Activated CD8-positive, alpha-beta memory T cell treated with anti-CD3 and anti-CD28 coated beads, Interleukin-2, amount 50 U/mL, for 48 hours (primary cell): Measurements from ENCODE around the gene MAP2K5.

Experiments
- DNase-seq: peaks from one replicate; pipeline ENCODE4 v3.0.0-alpha.2; 2020

Gene MAP2K5

GRCh38 chr15:67828969-67829646, 286.6 kb downstream of the MAP2K5 start:
- DNase-seq: no peak

DNA sequence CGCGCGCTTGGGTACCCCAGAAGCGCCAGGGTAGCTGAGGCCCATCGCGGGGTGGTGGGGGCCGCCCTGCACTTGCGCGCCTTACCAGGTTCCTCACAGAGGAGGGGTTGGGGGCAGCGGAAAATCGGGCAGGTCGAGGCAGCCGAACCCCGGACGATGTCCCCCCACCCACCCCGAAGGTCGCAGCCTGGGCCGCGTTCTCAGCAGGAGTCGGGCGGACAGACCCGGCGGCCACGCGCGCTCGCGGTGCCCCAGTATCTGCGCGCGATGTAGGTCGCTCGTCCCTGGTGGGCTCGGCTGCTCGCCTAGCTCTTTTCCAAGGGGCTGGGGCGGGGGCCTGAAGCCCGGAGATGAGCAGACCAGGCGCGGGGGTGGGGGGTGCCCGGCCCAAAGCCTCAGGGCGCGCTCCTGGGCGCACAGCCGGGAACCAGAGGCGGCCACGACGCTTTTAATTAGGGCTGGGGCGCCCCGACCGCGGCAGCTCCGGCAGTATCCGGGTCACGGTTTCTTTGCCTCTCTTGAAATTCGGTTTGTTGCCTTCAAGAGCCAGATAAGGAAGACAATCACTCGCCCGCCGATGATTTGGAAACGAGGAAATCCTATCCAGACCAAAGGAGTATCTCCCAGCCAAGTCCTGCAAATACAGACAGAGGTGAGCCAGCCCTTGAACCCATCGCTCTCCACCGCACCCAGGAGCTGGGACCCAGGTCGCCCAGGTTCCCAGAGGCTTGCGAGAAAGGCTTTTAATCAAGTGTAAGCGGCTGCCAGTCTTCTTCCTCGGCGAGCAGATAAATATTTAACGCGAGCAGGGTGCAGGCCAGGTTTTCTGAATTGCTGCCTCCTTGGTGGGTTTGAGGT, 287.4 kb downstream of the MAP2K5 start:
- DNase-seq: no peak

GRCh38 chr15:67831363-67831762, 288.9 kb downstream of the MAP2K5 start:
- no peak for DNase-seq

DNA sequence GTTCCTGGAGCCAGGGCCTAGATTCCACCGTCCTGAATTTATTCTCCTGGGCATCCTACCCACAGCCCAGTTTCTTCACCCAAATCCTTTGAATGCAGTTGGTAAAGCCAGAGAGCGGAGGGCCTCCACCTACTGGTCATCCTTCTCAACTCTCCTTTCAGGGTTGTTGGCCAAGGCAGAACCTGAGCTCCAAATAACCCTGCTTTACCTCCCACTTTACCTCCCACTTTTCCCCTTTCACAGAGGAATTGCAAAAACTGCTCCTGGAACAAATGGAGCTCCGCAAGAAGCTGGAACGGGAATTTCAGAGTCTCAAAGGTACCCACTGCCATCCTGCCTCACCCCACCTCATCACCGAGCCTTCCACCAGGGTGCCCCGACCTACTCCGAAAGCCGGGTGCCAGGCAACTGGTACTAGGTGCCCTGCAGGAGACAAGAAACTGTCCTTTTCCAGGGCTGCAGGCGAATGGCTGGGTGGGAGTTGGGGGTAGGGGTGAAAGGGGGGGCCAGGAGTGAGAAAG, 289.6 kb downstream of the MAP2K5 start:
- DNase-seq: no peak

DNA sequence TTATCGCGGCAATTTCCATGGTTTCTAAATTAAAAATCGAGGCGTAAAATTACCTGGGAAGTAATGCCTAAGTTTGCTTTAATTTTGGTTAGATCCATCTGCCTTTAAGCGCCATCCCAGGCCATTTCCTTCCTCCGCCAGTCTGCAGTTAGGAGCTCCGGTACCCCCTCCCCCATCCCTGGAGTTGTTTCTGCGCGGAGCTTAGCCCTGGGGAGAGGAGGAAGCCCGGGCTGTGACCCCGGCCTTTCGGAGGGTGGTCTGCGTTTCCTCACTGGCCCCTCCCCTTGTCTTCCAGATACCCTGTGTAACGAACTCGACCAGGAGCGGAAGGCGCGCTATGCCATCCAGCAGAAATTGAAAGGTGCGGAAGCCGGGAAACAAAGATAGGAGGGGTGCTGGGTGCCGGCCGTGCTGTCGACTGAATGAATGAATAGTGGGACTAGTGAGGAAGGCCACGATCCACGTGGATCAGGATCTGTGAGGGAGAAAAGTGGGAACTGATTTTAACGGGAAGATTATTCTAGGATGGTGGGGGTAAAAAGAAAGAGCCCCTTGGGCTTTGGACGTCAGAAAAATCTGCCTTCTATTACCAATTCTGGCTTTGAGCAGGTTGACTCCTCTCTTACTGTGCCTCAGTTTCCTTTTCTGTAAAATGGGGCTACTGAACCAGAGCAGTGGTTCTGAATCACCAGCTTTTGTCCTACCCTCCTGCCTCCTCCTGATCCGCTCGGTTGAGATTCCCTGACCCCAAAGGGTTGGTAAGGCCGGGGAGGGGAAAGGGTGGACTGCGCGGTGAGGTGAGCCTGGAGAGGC, 290.6 kb downstream of the MAP2K5 start:
- DNase-seq: no peak

DNA sequence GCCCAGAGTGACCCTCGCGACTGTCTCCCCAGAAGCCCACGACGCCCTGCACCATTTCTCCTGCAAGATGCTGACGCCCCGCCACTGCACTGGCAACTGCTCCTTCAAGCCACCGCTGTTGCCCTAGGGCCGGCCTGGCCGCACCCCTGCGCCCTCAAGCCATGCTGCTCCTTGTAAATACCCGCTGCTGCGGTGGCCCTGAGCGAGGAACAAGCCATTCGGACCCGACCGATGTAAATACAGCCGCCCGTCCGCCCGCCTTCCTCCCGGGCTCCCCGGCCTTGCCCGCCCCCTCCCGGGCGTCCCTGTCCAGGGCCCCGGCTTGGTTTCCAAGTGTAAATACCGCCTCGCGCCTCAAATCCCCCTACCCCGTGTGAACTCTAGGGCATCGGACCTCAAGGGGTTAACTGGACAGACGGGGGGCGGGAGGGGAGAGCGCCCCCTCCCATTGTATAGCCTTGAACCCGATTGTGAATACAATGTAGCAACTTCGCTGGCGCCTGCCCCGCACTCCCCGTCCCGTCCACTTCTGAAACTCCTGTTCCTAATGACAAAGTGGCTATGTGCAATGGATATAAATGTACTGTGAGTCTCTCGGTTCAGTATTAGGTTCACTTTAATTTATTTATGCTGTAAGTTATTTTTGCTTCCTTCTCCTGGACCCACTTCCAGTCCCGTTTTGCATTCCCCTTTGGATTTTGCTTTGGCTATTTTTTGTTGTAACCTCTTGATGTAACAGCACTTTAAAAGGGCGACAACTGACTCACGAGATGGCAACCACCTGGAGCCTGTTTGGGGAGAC, 291.4 kb downstream of the MAP2K5 start:
- no peak for DNase-seq

- no peak for DNase-seq
Measured at GRCh38 chr15:67834581-67835296, 292.2 kb downstream of the MAP2K5 start.

- DNase-seq: no peak
Measured at GRCh38 chr15:67835297-67836133, 293.0 kb downstream of the MAP2K5 start.

DNA sequence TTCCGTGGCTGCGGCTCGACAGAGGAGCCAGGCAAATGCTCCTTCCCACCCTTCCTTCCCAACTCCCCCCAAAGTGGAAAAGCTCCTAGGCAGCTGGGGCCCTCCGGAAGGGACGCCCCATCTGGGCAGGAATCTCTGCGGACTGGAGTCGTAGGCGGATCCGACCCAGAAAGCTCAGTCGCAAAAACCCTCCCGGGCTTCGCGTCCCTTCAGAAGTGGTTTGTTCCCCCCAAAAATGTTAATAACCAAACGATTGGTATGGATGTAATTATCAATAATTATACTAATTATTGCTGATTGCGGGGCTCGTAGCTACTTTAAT, 293.6 kb downstream of the MAP2K5 start:
- DNase-seq: no peak

DNA sequence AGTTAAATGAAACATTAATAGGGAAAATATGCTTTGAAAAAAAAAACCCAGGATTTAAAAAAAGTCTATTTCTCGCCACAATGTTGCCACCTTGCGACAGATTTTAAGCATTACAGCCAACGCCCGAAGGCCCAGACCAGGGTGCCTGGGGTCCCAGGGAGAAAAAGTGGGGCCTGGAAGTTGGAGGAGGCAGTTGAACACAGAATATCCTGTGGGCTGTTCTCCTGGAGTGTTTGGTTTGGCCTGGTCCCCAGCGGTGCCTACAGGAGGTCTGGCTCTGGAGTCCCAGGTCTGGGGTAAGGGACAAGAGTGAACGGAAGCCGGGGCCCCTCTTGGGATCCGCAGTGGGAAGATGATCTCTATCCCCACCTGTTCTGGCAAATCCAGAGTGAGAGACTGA, 294.0 kb downstream of the MAP2K5 start:
- DNase-seq: no peak

DNA sequence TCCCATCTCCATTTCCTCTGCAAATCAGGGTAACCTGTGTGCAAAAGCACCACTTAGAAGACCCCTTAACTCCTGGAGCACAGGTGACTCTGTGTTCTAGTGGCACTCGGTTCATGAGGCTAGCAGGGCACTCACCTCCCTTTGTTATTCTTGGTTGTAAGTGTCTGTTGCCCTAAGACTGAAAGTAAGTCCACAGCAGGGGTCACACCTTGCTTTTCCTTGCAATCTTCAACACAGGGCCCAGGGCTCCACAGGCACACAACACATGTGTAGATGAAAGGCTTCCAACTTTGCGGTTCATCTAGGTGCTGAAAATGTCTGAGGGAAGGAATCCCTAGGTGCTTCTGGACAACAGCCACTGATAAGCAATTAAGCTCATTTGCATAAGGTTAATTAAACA, 294.5 kb downstream of the MAP2K5 start:
- no peak for DNase-seq

GRCh38 chr15:67838789-67839332, 296.4 kb downstream of the MAP2K5 start:
- no peak for DNase-seq

DNA sequence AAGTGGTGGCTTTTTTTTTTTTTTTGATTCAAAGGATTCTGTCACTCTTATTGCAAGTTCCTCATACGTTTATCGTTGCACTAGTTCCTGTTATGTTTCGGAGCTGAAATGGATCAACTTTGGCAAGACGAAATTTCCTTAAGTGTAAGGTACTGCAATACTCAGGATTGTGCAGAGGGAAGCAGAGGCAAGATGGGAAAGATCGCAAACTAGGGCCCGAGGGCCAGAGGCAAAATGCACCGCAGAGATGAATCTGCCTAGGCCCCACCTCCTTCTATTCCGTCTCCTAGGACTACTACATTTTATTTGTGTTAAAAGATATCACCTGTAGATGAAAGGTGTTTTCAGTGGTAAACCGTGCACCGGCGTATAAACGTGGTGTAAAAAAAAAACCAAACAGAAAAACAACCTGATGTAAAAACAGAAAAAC, 297.0 kb downstream of the MAP2K5 start:
- DNase-seq: no peak

GRCh38 chr15:67839929-67840748, 297.6 kb downstream of the MAP2K5 start, which contains the start of gene RNU6-1:
Gene RNU6-1, minus strand, starts transcription at chr15:67840045.
- DNase-seq: peak; percentile 96

DNA sequence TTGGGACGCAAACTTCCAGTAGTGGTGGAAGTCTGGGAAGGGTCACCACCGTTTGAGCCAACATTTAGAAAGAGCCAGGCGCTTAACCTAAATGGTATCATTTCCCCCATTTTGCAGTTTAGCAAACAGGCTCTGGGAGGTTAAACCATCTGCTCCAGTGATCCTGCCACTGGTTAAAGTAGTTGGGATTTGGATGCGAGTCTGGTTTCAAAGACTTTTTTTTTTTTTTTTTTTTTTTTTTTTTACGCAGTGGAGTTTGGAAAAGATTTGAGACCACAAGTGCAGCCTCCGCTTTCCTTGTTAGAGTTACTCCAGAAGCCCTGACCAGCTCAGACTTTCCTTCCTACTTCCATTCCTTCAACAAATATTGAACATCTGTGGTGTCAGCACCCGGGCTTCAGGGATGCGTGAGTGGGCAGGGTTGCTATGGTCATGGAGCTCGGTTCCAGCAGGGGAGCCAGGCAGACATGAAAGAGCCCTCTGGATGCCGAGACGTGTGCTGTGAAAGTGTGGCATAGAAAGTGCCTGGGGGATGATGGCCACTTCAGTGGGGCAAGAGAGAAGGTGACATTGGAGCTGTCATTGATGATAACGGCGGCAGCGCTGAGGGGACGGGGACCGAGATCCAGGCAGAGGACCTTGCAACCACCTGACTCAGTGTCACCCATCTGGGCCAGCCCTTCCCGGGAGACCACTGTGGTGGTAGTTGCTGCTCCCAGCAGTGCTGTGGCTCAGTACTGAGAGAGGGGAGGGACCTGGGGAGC, 298.4 kb downstream of the MAP2K5 start:
- DNase-seq: no peak

DNA sequence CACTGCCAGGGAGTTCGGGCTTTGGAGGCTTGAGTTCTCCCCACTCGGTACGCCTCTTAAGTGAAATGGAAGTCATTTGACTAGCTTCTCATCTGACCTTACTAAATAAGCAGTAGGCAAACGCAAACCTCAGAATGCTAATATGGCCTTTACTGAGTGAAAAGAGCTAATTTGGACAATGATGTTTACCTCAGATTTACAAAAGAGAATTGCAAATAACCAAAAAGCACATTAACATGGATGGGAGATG, 298.9 kb downstream of the MAP2K5 start:
- DNase-seq: no peak

DNA sequence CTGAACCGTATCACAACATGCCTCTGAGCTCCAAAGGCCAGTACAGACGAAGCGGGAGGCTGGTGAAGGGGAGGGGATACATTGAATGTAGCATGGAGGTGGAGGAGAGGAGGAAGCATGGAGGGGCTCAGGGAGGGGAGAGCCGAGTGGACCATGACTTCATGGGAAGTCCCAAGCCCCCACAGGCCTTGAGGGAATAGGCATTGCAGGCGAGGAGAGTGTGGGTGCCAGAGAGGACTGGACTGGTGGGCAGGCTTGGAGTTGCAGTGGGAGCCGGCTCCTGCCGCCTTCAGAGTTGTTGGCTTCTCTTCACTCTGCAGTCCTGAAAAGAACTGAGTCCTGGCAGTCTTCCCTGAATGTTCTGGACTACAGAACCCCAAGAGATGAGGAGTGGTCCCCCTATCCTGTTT, 300.6 kb downstream of the MAP2K5 start:
- DNase-seq: no peak

DNA sequence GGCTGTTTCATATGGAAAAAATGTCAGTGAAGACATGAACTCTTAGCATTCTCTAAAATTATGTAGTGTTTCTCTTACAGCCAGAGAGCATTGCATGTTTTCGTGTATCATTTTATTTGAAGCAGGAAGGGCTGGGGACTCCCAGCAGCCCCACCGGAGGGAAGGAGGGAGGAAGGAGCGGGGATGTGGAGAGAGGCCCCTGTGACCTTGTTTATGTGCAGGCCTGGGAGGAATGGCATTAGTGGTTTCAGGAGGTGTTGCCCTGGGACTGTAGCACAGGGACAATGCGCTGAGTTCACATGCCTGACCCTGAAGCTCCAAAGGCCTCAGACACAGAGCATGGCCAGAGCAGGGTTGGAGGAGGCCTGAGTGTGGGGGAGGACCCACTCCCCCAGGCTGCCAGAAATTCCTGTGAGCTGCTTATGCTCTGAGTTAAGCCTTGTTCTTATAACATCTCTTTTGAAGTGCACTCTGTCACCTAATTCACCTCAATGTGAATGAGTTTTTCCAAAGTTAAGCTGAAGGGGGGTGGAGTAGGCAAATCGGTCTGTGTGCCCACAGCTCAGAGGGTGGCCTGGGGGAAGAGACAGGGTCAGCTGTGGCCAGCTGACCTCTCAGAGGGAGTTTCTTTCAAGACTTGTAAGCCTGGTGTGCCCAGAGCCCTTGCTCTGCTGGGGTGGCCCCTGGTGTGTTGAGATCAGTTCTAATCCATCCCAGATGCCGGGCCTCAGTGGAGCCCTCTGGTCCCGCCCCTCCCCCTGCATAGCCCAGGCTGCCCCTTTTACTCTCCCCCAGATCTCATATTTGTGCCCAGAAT, 301.3 kb downstream of the MAP2K5 start:
- no peak for DNase-seq
